Hepatocyte (in vitro differentiated cells): Measurements from ENCODE around the gene OPN1MW2. TPM values are rescaled to one million over a fixed set of nuclear protein-coding genes. Genes with fewer than 3 reads are reported as not detected.
"Not testable (repeated sequence)": the region's sequence is repeated elsewhere in the genome, so short reads cannot be mapped to it uniquely, and the experiment has no call there.

ENCODE experiments used
- DNase-seq: peaks from one replicate; pipeline ENCODE4 v3.0.0-alpha.2; 2016; ENCODE audit warnings: low spot score
- H2AFZ ChIP-seq: fragments of 200-600 bp; sonication (generic); 2 replicates; pipeline ENCODE4 v1.6.0; 2016; ENCODE audit warnings: antibody characterized with exemption, mild to moderate bottlenecking
- H3K27ac ChIP-seq: fragments of 200-600 bp; sonication (generic); 2 replicates; pipeline ENCODE4 v1.5.1; 2016; ENCODE audit warnings: mild to moderate bottlenecking
- H3K27me3 ChIP-seq: fragments of 200-600 bp; sonication (generic); 2 replicates; pipeline ENCODE4 v1.6.1; 2016
- H3K36me3 ChIP-seq: fragments of 200-600 bp; sonication (generic); replicated peaks from 2 replicates; pipeline ENCODE4 v1.5.1; 2016; ENCODE audit warnings: low read depth; ENCODE audit not compliant: insufficient read depth
- H3K4me1 ChIP-seq: fragments of 200-600 bp; sonication (generic); 2 replicates; pipeline ENCODE4 v1.5.1; 2016; ENCODE audit warnings: mild to moderate bottlenecking, moderate library complexity; ENCODE audit not compliant: insufficient read depth
- H3K4me2 ChIP-seq: fragments of 200-600 bp; sonication (generic); 2 replicates; pipeline ENCODE4 v1.6.0; 2016
- H3K4me3 ChIP-seq: fragments of 200-600 bp; sonication (generic); 2 replicates; pipeline ENCODE4 v1.5.1; 2016; ENCODE audit warnings: mild to moderate bottlenecking
- H3K79me2 ChIP-seq: fragments of 200-600 bp; sonication (generic); 2 replicates; pipeline ENCODE4 v1.6.0; 2017; ENCODE audit warnings: mild to moderate bottlenecking
- H3K9me2 ChIP-seq: fragments of 200-600 bp; sonication (generic); replicated peaks from 2 replicates; pipeline ENCODE4 v1.6.0; 2017; ENCODE audit warnings: mild to moderate bottlenecking; ENCODE audit not compliant: insufficient read depth
- H3K9me3 ChIP-seq: fragments of 200-600 bp; sonication (generic); 2 replicates; pipeline ENCODE4 v1.5.1; 2016; ENCODE audit warnings: low read depth, mild to moderate bottlenecking
- H4K20me1 ChIP-seq: fragments of 200-600 bp; sonication (generic); 2 replicates; pipeline ENCODE4 v1.6.0; 2016; ENCODE audit warnings: mild to moderate bottlenecking; ENCODE audit not compliant: insufficient read depth, poor library complexity, severe bottlenecking
- WGBS: methylation state at CpG from one replicate; pipeline ENCODE4 v1.1.6; 2016; ENCODE audit warnings: low lambda C conversion rate; ENCODE audit errors: missing lambda C conversion rate; 5-methylcytosine and 5-hydroxymethylcytosine counted together
- polyA plus RNA-seq: library from polyadenylated mRNA; unstranded; fragments of >200 nt; fragmentation: Nextera tagmentation; extraction: Ambion mirVana; gene quantifications from 2 replicates; pipeline ENCODE4 v1.2.1, GENCODE V29; 2016
- total RNA-seq: library from RNA; depleted of rRNA; stranded (reverse); fragments of >200 nt; gene quantifications from 2 replicates; pipeline ENCODE4 v1.2.3, GENCODE V29; 2014

Gene OPN1MW2
- total and polyA plus RNA-seq, 2 experiments from 2014 or later: not detected

DNA sequence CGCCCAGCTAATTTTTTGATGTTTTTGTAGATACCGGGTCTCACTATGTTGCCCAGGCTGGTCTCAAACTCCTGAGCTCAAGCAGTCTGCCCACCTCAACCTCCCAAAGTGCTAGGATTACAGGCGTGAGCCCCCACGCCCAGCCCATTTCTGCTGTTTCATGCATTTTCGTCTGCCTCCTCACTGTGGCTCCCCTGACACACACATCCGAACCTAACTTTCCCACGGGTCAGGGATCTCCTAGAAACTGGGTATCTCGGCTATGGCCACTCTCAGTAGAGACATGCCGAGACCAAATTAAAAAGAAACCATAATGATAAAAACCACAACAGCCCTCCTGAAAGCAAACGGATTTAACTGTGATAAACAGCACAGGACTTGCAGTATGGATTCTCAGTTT is 28.5 kb downstream of the OPN1MW2 start:
- not testable (repeated sequence) for H4K20me1 ChIP-seq, H3K79me2 ChIP-seq, H3K27me3 ChIP-seq, H3K4me3 ChIP-seq, H3K36me3 ChIP-seq, H2AFZ ChIP-seq, DNase-seq, H3K27ac ChIP-seq, H3K9me2 ChIP-seq, H3K9me3 ChIP-seq, H3K4me2 ChIP-seq, H3K4me1 ChIP-seq
- WGBS: no CpG with 5 or more reads among the region's 10 CpGs

DNA sequence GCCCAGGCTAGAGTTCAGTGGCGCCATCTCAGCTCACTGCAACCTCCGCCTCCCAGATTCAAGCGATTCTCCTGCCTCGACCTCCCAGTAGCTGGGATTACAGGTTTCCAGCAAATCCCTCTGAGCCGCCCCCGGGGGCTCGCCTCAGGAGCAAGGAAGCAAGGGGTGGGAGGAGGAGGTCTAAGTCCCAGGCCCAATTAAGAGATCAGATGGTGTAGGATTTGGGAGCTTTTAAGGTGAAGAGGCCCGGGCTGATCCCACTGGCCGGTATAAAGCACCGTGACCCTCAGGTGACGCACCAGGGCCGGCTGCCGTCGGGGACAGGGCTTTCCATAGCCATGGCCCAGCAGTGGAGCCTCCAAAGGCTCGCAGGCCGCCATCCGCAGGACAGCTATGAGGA is 37.7 kb downstream of the OPN1MW2 start, which contains the start of gene OPN1MW3:
Gene OPN1MW3 (plus strand): TSS at position 301 of the 400 bp plus-strand sequence. CDS start 38 bp downstream, at position 339.
- H3K4me2 ChIP-seq, H3K36me3 ChIP-seq, H3K4me1 ChIP-seq, H4K20me1 ChIP-seq, H3K9me2 ChIP-seq, H3K27ac ChIP-seq, H3K4me3 ChIP-seq, H3K27me3 ChIP-seq, H2AFZ ChIP-seq, DNase-seq, H3K9me3 ChIP-seq, H3K79me2 ChIP-seq: not testable (repeated sequence)
- WGBS: no CpG with 5 or more reads among the region's 17 CpGs

DNA sequence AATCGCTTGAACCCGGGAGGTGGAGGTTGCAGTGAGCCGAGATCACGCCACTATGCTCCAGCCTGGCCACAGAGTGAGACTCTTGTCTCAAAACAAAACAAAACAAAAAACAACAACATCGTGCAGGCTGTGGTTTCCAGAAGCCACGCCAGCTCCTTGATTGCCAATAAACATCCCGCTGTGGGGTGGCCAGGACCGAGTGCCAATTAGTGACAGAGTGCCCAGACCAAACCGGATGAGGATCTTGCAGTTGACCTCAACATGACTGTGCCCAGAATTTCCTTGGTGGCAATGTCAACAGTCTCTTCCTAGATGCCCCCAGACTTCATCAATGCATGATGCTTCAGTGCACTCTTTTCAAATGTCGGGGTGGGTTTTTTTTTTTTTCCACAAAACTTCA is 39.2 kb downstream of the OPN1MW2 start:
- no CpG with 5 or more reads among the region's 10 CpGs for WGBS
- H3K4me3 ChIP-seq: not testable (repeated sequence)

DNA sequence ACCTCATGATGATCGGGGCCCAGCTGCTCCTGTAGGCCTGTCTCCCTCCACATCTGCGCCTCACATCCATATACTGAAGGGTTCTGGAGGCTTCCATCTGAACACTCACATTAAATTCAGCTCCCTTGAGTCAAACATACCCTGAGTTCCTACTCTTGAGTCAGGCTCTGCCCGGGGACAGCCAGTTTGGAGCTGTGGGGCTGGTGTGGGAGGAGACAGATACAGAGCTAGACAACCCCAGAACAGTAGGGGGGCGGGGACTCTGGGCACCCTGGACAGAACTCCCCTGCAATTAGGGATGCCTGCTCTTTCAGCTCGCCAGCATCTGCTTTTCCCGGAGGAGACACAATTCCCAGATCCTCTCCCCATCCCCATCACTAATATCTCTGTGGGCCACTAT is 43.5 kb downstream of the OPN1MW2 start:
- WGBS: no CpG with 5 or more reads among the region's 6 CpGs
- H3K9me3 ChIP-seq, H3K4me2 ChIP-seq, H4K20me1 ChIP-seq, DNase-seq, H3K27ac ChIP-seq, H3K79me2 ChIP-seq, H3K9me2 ChIP-seq, H2AFZ ChIP-seq, H3K36me3 ChIP-seq, H3K4me3 ChIP-seq, H3K27me3 ChIP-seq, H3K4me1 ChIP-seq: not testable (repeated sequence)

More for the DNA sequence above, 39.2 kb downstream of the OPN1MW2 start:
- not testable (repeated sequence) for H3K9me3 ChIP-seq, H3K79me2 ChIP-seq, H3K36me3 ChIP-seq, H3K4me1 ChIP-seq, H3K4me2 ChIP-seq, H4K20me1 ChIP-seq, H3K9me2 ChIP-seq, H2AFZ ChIP-seq, H3K27ac ChIP-seq, H3K27me3 ChIP-seq, DNase-seq

DNA sequence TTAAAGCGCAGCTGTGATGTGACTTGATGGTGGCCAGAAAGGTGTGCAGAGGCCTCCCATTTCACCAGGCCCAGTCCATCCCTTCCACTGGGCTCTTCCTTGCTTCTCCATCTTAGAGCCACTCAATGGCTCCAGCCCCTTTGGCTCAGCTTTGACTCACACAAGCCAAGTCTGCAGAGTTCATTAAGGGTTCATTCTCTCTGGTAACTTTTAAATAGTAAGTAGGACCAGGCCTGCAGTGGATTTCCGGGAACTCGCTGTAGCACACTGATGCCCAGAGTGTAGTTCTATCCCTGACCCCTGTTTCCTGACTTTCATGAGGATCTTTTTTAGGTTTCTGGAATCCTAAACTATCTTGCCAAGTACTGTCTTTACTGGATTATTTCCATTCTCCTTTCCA is 49.7 kb downstream of the OPN1MW2 start:
- not testable (repeated sequence) for H3K27ac ChIP-seq, DNase-seq, H3K9me3 ChIP-seq, H3K36me3 ChIP-seq, H3K4me3 ChIP-seq, H3K4me2 ChIP-seq, H3K27me3 ChIP-seq, H4K20me1 ChIP-seq, H2AFZ ChIP-seq, H3K9me2 ChIP-seq, H3K79me2 ChIP-seq, H3K4me1 ChIP-seq
- WGBS: no CpG with 5 or more reads among the region's 3 CpGs

Other genes with a start within 250 kb of the OPN1MW2 start
- 11.6 and 25.0 TPM in 2 replicates for gene HCFC1, start 247.9 kb upstream of the OPN1MW2 start, total RNA-seq
- 16.7 and 18.9 TPM in 2 replicates for gene HCFC1, start 247.9 kb upstream of the OPN1MW2 start, polyA plus RNA-seq
- 7.4 and 8.7 TPM in 2 replicates for gene TMEM187, start 247.0 kb upstream of the OPN1MW2 start, total RNA-seq
- gene TMEM187, start 247.0 kb upstream of the OPN1MW2 start, polyA plus RNA-seq: 8.0 and 12.1 TPM in 2 replicates
- gene IRAK1, start 199.9 kb upstream of the OPN1MW2 start, total RNA-seq: 44.1 TPM in 2 replicates
- 99.4 and 112 TPM in 2 replicates for gene IRAK1, start 199.9 kb upstream of the OPN1MW2 start, polyA plus RNA-seq
- 18.1 and 18.3 TPM in 2 replicates for gene MECP2, start 122.0 kb upstream of the OPN1MW2 start, total RNA-seq
- gene MECP2, start 122.0 kb upstream of the OPN1MW2 start, polyA plus RNA-seq: 19.4 and 21.1 TPM in 2 replicates
- not detected in 2 replicates for gene OPN1LW, start 75.5 kb upstream of the OPN1MW2 start, total RNA-seq
- not detected in 2 replicates for gene OPN1LW, start 75.5 kb upstream of the OPN1MW2 start, polyA plus RNA-seq
- gene OPN1MW, start 37.2 kb upstream of the OPN1MW2 start, total RNA-seq: not detected in 2 replicates
- not detected in 2 replicates for gene OPN1MW, start 37.2 kb upstream of the OPN1MW2 start, polyA plus RNA-seq
- not detected in 2 replicates for gene OPN1MW3, start 37.8 kb downstream of the OPN1MW2 start, total RNA-seq
- not detected in 2 replicates for gene OPN1MW3, start 37.8 kb downstream of the OPN1MW2 start, polyA plus RNA-seq
- not detected in 2 replicates for gene TEX28, start 75.4 kb downstream of the OPN1MW2 start, total RNA-seq
- gene TEX28, start 75.4 kb downstream of the OPN1MW2 start, polyA plus RNA-seq: not detected in 2 replicates
- gene TKTL1, start 76.0 kb downstream of the OPN1MW2 start, total RNA-seq: not detected in 2 replicates
- gene TKTL1, start 76.0 kb downstream of the OPN1MW2 start, polyA plus RNA-seq: 0.52 and 1.1 TPM in 2 replicates
- gene FLNA, start 154.9 kb downstream of the OPN1MW2 start, total RNA-seq: 220 and 396 TPM in 2 replicates
- 468 and 471 TPM in 2 replicates for gene FLNA, start 154.9 kb downstream of the OPN1MW2 start, polyA plus RNA-seq
- gene EMD, start 159.5 kb downstream of the OPN1MW2 start, total RNA-seq: 34.2 and 39.4 TPM in 2 replicates
- 61.0 and 65.7 TPM in 2 replicates for gene EMD, start 159.5 kb downstream of the OPN1MW2 start, polyA plus RNA-seq
- 4,114 and 4,460 TPM in 2 replicates for gene RPL10, start 178.6 kb downstream of the OPN1MW2 start, total RNA-seq
- gene RPL10, start 178.6 kb downstream of the OPN1MW2 start, polyA plus RNA-seq: 1,206 and 1,210 TPM in 2 replicates
- 36.1 and 39.7 TPM in 2 replicates for gene DNASE1L1, start 189.5 kb downstream of the OPN1MW2 start, total RNA-seq
- gene DNASE1L1, start 189.5 kb downstream of the OPN1MW2 start, polyA plus RNA-seq: 22.3 and 22.6 TPM in 2 replicates
- gene TAFAZZIN, start 191.8 kb downstream of the OPN1MW2 start, total RNA-seq: 25.0 and 26.7 TPM in 2 replicates
- gene TAFAZZIN, start 191.8 kb downstream of the OPN1MW2 start, polyA plus RNA-seq: 41.3 and 69.6 TPM in 2 replicates
- gene ATP6AP1, start 208.9 kb downstream of the OPN1MW2 start, total RNA-seq: 116 and 131 TPM in 2 replicates
- 265 and 268 TPM in 2 replicates for gene ATP6AP1, start 208.9 kb downstream of the OPN1MW2 start, polyA plus RNA-seq
- 82.7 and 101 TPM in 2 replicates for gene GDI1, start 217.4 kb downstream of the OPN1MW2 start, total RNA-seq
- 102 and 132 TPM in 2 replicates for gene GDI1, start 217.4 kb downstream of the OPN1MW2 start, polyA plus RNA-seq
- 52.1 and 65.9 TPM in 2 replicates for gene FAM50A, start 224.4 kb downstream of the OPN1MW2 start, total RNA-seq
- gene FAM50A, start 224.4 kb downstream of the OPN1MW2 start, polyA plus RNA-seq: 147 and 178 TPM in 2 replicates
- 10.6 and 14.1 TPM in 2 replicates for gene PLXNA3, start 238.5 kb downstream of the OPN1MW2 start, total RNA-seq
- 23.2 and 28.7 TPM in 2 replicates for gene PLXNA3, start 238.5 kb downstream of the OPN1MW2 start, polyA plus RNA-seq